ENCODE data around the gene DOCK7.
"Not testable (repeated sequence)": the region's sequence is repeated elsewhere in the genome, so short reads cannot be mapped to it uniquely, and the experiment has no call there.

DOCK7 gene

DNA sequence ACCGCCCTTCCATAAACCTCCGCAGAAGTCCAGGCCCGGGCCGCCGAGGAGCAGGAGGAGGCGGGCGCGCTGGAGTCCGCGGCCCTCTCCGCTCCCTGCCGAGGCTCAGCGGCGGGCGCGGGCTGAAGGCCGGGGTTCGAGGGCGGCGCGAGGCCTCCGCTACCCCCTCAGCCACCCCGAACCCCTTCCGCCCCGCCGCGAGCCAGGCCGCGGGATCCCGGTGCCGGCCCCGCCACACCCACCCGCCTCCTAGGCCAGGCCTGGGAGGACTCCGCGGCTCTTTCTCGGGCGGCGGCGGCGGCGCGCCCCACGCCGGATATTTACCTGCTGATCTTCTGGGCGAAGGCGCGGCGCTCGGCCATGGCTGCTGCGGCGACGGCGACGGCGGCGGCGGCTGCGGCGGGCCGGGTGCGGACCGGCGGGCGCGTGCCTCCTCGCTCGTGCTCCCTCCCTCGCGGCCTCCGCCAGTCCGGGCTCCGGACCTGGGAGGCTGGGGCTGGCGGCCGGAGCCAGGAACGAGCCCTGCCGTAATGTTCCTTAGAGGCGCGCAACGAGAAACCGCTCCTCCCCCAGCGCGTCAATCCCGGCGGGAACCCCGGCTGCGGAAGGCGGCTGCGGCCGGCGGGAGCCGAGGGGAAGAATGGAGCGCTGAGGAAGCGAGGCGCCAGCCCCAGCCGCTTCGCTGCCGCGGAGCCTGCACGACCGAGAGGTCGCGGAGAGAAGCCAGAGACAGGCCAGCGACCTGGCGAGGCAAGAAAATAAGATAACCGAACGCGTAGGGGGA lies at the start of gene DOCK7:
Gene DOCK7, minus strand, starts transcription at position 484 of the 784 bp plus-strand sequence. Its CDS starts 122 bp downstream, at position 362.
- peak; percentile 26 to 46 for DNase-seq

DNA sequence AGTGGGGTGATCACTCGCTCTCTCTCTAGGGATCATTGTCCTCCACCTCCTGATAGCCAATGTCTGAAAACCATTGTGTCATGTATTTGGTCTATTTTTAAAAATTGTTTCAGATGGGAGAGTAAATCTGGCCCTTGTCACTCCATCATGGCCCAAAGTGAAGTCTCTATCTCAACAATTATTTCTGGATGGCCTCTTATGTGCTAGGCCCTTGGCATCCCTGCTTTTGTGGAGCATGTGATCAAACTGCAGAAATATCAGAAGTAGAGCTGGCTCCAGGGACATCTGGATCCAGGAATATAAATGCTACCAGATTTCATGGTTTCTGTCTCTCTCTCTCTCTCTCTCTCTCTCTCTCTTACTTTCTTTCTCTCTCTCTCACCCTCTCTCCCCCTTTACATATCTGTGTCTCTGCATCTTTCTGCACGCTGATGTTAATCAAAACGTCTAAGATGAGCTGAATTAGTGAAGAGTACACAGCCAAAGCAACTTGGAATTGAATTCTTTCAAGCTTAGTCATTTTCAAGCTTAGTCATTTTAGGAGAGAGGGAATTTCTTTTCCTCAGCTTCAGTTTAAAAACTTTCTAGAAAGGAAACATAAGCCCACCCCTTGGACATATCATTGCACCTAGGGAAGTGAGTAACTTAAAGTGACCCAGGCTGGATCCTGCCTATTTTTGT lies 47.4 kb upstream of the DOCK7 start:
- DNase-seq = no peak

DNA sequence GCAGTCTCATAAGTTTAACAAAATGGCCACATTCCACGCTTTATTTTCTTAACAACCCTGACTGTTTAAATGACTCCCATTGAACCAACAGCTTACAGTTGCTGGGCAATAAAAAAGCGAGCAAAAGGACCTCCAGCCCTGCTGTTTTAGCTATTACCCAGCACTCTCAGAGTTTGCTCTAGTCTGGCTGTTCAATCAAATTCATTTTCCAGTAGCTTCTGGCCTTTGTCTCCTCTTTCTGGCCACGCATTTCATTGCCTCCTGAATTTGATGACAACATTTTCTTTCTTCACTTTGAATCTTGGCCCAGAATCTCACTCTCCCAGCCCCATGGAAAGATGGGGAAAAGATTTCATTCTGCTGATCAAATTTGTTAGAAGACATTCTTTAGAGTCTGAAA lies 44.1 kb upstream of the DOCK7 start:
- DNase-seq = no peak

- no peak for DNase-seq
Measured at GRCh38 chr1:62728963-62729362, 40.8 kb upstream of the DOCK7 start.

- no peak for DNase-seq
Measured at GRCh38 chr1:62727656-62728407, 39.6 kb upstream of the DOCK7 start.

DNA sequence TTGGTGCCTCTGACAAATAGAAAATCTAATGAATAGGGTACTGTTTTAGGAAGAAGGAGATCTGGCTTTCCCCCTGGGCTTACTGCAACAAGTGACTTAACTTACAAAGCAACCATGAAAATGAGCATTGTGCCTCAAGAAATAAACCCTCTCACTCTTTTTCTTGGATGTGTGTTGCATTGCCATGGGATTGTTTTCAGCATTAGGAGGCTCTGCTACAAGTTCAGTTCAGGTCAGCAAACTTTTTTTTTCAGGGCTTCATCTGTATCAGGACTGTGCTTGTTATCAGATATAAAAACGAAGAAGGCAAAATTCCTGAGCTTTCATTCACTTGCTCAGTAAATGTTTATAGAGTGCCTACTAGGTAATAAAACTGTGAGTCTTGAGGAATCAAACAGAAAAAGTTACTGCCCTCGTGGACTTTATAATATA lies 37.8 kb upstream of the DOCK7 start:
- no peak for DNase-seq

GRCh38 chr1:62725255-62725654 lies 37.1 kb upstream of the DOCK7 start:
- no peak for DNase-seq

GRCh38 chr1:62724430-62724829 lies 36.2 kb upstream of the DOCK7 start:
- no peak for DNase-seq

- no peak for DNase-seq
Measured at GRCh38 chr1:62723883-62724282, 35.7 kb upstream of the DOCK7 start.

DNA sequence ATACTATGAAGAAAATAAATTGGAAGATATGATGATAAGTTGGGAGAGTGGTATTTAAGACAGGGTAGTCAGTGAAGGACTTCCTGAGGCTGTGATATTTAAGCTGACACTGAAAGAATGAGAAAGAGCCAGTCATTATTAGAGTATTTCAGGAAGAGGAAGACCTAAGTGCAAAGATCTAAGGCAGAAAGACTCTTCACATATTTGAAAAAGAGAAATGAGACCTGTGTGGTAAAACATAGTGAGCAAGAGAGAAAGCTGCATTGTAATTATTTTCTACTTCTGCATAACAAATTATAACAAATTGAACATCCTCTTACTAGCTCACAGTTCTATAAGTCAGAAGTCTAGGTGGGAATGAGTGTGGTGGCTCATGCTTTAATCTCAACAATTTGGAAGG lies 34.6 kb upstream of the DOCK7 start:
- no peak for DNase-seq

GRCh38 chr1:62720946-62721554 lies 32.9 kb upstream of the DOCK7 start:
- no peak for DNase-seq

DNA sequence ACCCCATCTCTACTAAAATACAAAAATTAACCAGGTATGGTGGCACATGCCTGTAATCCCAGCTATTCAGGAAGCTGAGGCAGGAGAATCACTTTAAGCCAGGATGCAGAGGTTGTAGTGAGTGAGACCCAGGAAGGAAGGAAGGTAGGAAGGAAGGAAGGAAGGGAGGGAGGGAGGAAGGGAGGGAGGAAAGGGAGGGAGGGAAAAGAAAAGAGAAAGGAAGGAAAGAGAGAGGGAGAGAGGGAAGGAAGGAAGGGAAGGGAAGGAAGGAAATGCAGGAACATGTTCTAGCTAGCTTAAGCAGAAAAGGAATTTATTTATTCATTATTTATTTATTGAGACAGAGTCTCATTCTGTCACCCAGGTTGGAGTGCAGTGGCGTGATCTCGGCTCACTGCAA lies 30.2 kb upstream of the DOCK7 start:
- DNase-seq = not testable (repeated sequence)

DNA sequence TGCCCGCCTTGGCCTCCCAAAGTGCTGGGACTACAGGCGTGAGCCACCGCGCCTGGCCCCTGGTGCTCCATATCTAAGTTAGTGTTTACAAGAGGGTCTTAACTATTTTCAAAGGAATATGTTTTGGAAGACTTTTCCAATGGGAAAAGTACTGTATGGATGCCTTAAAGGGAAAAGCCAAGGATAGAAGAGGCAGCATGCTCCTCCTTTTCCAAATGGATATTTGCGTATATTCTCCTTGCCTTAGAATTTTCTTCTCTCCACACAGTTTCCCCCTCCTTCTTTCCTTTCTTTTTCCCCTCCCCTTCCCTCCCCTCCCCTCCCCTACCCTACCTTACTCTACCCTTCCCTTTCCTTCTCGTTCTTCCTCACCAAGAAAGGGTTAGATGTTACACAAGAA lies 29.3 kb upstream of the DOCK7 start:
- DNase-seq = no peak

- DNase-seq = no peak
Measured at GRCh38 chr1:62716397-62716796, 28.2 kb upstream of the DOCK7 start.

DNA sequence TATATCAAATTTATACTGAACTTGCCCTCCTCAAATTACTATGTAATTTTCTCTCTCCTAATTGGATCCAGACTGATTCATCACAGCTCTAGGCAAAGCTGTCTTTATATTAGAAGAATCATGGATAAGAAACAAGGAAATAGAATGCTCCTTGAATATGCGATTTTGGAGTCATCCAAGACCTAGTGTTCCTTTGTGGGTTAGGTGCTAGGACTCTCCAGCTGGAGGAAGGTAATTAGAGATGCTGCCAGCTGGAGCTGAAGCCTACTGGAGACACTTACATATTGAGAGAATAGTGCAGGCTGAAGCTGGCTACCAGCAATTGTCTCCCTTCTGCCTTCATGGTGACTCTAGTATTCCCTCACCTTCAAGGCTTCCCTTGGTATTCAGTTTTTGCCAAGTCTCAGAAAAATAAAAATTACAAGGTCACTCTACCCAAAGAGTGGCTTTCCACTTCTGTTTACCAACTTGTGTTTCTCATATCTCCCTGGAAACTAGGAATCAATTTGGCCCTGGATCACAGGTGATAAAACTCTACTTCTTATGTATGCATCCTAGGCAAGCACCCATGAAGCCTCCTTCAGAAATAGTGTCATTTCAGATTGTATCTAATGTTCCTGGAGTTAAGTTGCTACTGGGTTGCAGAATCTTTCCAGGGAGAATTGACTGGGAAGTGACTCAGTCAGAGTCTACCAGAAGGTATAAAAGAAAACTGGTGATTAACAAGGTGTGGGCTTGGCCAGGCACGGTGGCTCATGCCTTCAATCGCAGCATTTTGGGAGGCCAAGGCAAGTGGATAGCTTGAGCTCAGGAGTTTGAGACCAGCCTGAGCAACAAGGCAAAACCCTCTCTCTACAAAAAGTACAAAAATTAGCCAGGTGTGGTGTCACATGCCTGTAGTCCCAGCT lies 24.4 kb upstream of the DOCK7 start:
- DNase-seq = no peak

DNA sequence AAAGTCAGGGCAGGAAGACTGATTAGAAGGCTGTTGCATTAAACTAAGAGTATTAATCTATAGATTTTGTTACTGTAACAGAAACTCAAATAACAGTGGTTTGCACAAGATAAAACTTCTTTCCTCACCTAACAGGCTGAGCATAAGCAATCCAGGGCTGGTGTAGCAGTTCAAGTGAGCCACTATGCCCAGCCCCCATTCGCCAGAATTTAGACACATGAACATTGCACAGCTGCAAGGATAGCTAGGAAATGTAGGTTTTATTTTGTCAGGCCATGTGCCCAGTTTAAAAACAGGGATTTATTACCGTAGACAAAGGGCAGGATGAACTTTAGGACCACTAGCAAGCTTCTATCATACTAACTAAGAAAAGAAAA lies 19.5 kb upstream of the DOCK7 start:
- DNase-seq = no peak

- no peak for DNase-seq
Measured at GRCh38 chr1:62706985-62707743, 19.0 kb upstream of the DOCK7 start.

GRCh38 chr1:62698161-62698560 lies 10.0 kb upstream of the DOCK7 start:
- DNase-seq = not testable (repeated sequence)

GRCh38 chr1:62694479-62694878 lies 6.3 kb upstream of the DOCK7 start:
- not testable (repeated sequence) for DNase-seq

DNA sequence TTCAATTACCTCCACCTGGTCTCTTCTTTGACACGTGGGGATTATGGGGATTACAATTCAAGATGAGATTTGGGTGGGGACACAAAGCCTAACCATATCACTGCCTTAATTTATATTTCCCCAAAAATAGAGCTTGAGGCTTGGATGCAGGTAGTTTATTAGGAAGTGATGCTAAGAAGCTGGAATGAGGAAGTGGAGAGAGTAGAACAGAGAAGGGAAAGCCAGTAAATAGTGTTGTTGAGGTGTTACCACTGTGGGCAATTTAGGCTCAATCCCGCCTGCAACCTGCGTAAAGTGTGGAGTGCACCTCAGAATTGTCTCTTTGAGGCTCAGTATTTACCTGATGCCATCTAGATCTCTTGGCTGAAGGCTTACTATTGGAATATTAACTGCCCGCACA lies 4.9 kb upstream of the DOCK7 start:
- no peak for DNase-seq

GRCh38 chr1:62691062-62691844 lies 3.1 kb upstream of the DOCK7 start:
- no peak for DNase-seq
